Chondrocyte (in vitro differentiated cells): ENCODE measurements around the gene SDR42E2. TPM values are rescaled to one million over a fixed set of nuclear protein-coding genes. Genes with fewer than 3 reads are reported as not detected.
A peak's percentile ranks its signal among the peaks of the same experiment; 100 is the strongest.

Experiments
- DNase-seq: peaks from one replicate; pipeline ENCODE4 v3.0.0; 2021; ENCODE audit warnings: mixed read lengths, low spot score
- H3K27ac Mint-ChIP-seq: one replicate; pipeline ENCODE4 v1.8.0; 2021; ENCODE audit warnings: mild to moderate bottlenecking, moderate library complexity, mixed read lengths; ENCODE audit not compliant: unreplicated experiment
- H3K27me3 Mint-ChIP-seq: 2 replicates; pipeline ENCODE4 v1.8.0; 2021; ENCODE audit warnings: low read depth, mixed read lengths
- H3K36me3 Mint-ChIP-seq: 2 replicates; pipeline ENCODE4 v1.8.0; 2021; ENCODE audit warnings: low read depth, mixed read lengths
- H3K4me1 Mint-ChIP-seq: 2 replicates; pipeline ENCODE4 v1.8.0; 2021; ENCODE audit warnings: low read depth, mild to moderate bottlenecking, mixed read lengths
- H3K4me3 Mint-ChIP-seq: one replicate; pipeline ENCODE4 v1.8.0; 2021; ENCODE audit warnings: mild to moderate bottlenecking, moderate library complexity, mixed read lengths; ENCODE audit not compliant: unreplicated experiment
- H3K9me3 Mint-ChIP-seq: 2 replicates; pipeline ENCODE4 v1.8.0; 2021; ENCODE audit warnings: low read depth, mixed read lengths
- total RNA-seq: library from RNA; stranded (reverse); gene quantifications from 3 replicates; pipeline ENCODE4 v1.2.1, GENCODE V29; 2021
- TF ChIP-seq, protein P1 (sequence below): fragments of 200-600 bp; sonication (generic); IDR thresholded peaks from 2 replicates; pipeline ENCODE4 v1.5.0; 2021; ENCODE audit warnings: antibody characterized with exemption, mild to moderate bottlenecking, moderate library complexity

The SDR42E2 gene
- total RNA-seq, 1 donor from 2014 or later, result not detected

DNA sequence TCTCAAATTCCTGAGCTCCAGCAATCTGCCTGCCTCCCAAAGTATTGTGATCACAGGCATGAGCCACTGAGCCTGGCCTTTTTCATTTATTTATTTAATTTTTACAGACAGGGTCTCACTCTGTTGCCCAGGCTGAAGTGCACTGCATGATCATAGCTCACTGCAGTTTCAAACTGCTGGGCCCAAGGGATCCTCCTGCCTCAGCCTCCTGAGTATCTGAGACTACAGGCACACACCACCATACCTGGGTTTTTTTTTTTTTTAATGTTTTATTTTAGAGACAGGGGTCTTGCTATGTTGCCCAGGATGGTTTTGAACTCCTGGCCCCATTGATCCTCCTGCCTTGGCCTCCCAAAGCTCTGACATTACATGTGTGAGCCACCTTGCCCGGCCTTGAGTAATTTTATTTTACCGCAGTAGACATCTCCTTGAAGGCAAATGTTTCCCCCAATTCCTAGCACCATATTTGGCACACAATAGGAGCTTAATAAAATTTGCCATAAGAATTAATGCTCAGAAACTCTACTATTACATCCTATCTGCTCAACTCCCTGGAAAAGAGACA, 41.9 kb downstream of the SDR42E2 start:
- H3K27me3 Mint-ChIP-seq, result no peaks in the 10 kb centered on the region
- TF ChIP-seq, protein P1, sequence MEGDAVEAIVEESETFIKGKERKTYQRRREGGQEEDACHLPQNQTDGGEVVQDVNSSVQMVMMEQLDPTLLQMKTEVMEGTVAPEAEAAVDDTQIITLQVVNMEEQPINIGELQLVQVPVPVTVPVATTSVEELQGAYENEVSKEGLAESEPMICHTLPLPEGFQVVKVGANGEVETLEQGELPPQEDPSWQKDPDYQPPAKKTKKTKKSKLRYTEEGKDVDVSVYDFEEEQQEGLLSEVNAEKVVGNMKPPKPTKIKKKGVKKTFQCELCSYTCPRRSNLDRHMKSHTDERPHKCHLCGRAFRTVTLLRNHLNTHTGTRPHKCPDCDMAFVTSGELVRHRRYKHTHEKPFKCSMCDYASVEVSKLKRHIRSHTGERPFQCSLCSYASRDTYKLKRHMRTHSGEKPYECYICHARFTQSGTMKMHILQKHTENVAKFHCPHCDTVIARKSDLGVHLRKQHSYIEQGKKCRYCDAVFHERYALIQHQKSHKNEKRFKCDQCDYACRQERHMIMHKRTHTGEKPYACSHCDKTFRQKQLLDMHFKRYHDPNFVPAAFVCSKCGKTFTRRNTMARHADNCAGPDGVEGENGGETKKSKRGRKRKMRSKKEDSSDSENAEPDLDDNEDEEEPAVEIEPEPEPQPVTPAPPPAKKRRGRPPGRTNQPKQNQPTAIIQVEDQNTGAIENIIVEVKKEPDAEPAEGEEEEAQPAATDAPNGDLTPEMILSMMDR, result no peak
- no peak overlapping the region for H3K4me3 Mint-ChIP-seq
- H3K9me3 Mint-ChIP-seq, result peaks cover 3% of the 10 kb centered on the region
- H3K27ac Mint-ChIP-seq, result no peak overlapping the region
- H3K4me1 Mint-ChIP-seq, result peaks cover 41% of the 10 kb centered on the region
- DNase-seq, result no peak
- no peaks in the 10 kb centered on the region for H3K36me3 Mint-ChIP-seq

- Mint-ChIP-seq H3K27me3 (no peaks in the 10 kb centered on the region), H3K27ac (peak overlapping the region; percentile 91), H3K9me3 (peaks cover 5% of the 10 kb centered on the region), H3K4me3 (peak overlapping the region; percentile 64), H3K4me1 (peaks cover 39% of the 10 kb centered on the region), H3K36me3 (peaks cover 2% of the 10 kb centered on the region)
- DNase-seq, result no peak
- TF ChIP-seq, protein P1, result no peak
Measured at GRCh38 chr16:22205577-22206012, 43.3 kb downstream of the SDR42E2 start.

GRCh38 chr16:22206013-22206841, 43.9 kb downstream of the SDR42E2 start, which contains the start of gene EEF2K:
EEF2K (plus strand) TSS chr16:22206278; CDS start chr16:22225730, 19,452 bp downstream.
- Mint-ChIP-seq H3K9me3 (peaks cover 8% of the 10 kb centered on the region), H3K4me3 (peak within 1 kb of the TSS; percentile 98), H3K4me1 (peaks cover 39% of the 10 kb centered on the region), H3K27me3 (no peaks in the 10 kb centered on the region), H3K27ac (peak within 1 kb of the TSS; percentile 91), H3K36me3 (peaks cover 2% of the 10 kb centered on the region)
- peak; percentile 96 for DNase-seq
- TF ChIP-seq, protein P1, result peak; percentile 85

GRCh38 chr16:22206842-22207714, 44.8 kb downstream of the SDR42E2 start:
- Mint-ChIP-seq H3K27me3 (no peaks in the 10 kb centered on the region), H3K4me1 (peaks cover 43% of the 10 kb centered on the region), H3K4me3 (peak overlapping the region; percentile 98), H3K36me3 (peaks cover 2% of the 10 kb centered on the region), H3K27ac (peak overlapping the region; percentile 90), H3K9me3 (peaks cover 8% of the 10 kb centered on the region)
- no peak for DNase-seq
- TF ChIP-seq, protein P1, result no peak
